Measurements from ENCODE around the gene GPC5.

The GPC5 gene

DNA sequence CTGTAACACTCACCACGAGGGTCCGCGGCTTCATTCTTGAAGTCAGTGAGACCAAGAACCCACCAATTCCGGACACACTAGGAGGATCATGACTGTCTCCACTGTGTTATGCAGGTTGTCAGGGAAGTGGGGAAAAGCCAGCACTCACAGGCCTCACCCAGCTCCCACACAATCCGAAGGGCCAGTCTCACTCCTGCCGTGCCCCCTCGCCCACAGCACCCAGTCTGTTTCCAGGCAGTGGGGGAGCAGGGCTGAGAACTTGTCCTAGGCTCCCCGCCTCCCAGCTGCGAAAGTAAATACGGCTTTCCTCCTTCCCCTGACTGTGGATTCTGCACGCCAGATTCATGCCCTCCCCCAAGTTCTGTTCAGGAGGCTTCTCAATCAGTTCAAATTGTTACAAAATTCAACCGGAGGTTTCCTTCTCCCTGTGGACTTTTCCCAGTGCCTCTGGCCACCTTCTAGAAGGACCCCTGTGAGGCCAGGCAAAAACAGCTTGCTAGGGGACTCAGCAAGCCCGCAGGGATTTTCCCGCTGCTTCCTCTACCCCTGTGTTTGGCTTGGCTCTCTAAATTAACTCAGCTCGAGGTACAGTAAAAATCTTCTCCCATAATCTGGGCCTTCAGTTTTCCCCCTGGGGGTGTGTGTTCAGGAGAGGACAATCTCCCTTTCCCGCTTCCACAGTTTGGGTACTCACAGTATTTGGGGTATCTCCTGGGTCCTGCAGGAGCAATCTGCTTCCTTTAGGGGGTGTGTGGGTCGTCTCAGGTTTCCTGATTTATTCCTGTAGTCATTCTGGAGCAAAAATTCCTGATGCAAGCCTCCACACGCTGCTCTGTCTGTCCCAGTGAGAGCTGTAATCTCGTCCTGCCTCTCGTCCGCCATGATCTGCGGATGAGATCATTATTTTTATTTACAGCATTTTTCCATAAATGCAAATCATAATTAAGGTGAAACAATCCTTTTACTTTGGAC, 899.8 kb downstream of the GPC5 start:
- no peak for DNase-seq

GRCh38 chr13:92300651-92301050, 902.2 kb downstream of the GPC5 start:
- no peak for DNase-seq

DNA sequence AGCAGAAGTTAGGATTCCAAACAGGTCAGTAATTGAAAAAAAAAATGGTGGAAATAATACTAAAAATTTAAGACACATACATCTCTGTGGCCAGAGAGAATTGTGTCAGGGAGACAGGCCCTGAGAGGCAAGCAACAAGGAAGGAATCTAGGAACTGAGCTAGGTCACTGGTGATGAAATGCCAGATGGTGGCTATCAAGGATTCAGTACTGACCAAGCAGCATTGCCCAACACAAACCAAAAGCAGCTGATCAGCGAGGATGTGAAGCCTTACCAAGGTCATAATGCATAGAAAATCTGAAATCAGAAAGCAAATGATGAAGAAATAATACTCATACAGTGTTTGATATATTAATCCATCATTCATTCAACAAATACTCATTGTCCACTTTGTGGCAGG, 905.0 kb downstream of the GPC5 start:
- DNase-seq: no peak

DNA sequence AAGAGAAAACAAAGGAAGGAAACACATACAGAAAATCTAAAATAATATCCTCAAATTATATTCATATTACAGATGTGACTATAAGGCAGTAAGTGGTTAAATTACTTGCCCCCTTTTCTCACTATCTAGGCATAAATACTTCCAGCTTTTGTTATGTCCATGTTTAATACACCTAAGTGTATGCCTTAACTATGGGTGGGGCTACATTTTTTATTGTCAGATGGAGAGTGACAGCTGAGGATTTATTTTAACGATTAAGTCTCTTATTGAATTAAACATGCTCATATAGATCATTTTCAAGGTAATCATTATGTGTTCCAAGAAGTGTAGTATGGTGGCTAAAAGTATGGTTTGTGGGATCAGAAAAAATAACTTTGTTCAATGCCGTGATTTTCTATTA, 909.3 kb downstream of the GPC5 start:
- DNase-seq: no peak

GRCh38 chr13:92312823-92313222, 914.4 kb downstream of the GPC5 start:
- DNase-seq: no peak

DNA sequence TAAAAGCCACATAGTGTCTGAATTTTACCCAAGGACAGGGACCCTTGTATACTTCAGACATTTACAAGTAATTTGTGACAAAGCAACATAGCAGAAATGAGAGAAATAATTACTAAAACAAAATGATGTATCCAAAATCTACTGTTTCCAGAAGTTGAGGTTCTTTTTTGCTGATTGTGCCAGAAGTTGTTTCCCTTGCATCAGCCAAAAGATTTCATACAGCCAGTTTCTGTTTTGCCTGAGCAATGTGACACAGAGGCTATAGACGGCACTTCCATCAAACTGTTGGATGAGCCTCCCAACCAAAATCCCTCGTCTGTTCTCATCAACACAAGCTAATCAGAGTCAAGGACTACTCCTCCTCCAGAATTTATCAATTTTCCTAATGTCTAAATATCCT, 915.0 kb downstream of the GPC5 start:
- no peak for DNase-seq

GRCh38 chr13:92315265-92315664, 916.8 kb downstream of the GPC5 start:
- DNase-seq: no peak

- no peak for DNase-seq
Observed at GRCh38 chr13:92316030-92316429, 917.6 kb downstream of the GPC5 start.

DNA sequence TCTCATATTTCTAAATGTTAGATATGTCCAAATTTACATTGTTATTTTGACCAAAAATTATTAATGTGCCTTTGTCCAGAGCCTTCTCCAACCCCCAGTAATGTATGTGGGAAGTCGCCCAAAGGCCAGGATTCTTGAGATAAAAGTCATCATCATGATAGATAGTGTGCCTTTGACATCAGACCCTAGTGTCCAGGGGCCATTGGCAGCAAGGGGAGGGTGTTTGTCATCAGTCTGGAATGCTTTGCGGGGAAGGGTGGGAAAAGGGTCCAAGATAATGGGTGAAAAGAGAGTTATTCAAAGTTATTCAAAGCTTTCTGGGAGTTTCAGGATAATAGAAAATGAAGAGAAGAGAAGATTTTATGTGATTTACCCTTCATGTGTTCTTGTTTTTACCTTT, 918.6 kb downstream of the GPC5 start:
- no peak for DNase-seq

DNA sequence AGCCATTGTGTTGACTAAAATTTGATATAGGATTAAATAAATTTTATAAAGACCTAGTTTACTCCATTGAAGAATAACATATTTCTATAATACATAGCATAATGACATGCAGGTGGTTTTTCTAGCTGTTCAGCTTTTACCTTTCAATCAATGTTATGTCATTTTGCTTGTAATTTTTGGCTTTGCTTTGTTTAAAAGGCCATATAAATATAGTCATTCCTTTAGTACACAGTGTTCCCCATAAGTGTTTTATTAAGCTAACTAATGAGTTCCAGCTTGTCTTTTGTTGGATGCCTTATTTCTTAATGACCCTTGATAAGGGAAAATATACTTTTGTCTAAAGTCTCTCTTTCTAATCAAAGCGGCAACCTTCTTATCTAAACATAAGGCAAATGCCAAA, 921.9 kb downstream of the GPC5 start:
- DNase-seq: no peak

DNA sequence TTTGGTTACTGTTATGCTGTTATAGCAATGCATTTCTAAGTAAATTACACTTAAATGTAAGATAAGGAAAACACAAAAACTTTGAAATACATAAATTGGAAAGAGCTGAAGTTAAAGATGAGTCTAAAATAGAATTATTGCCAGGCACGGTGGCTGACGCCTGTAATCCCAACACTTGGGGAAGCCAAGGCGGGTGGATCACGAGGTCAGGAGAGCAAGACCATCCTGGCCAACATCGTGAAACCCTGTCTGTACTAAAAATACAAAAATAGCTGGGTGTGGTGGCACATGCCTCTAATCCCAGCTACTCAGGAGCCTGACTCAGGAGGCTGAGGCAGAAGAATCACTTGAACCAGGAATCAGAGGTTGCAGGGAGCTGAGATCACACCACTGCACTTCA, 922.8 kb downstream of the GPC5 start:
- no peak for DNase-seq

GRCh38 chr13:92345627-92346026, 947.2 kb downstream of the GPC5 start:
- no peak for DNase-seq

DNA sequence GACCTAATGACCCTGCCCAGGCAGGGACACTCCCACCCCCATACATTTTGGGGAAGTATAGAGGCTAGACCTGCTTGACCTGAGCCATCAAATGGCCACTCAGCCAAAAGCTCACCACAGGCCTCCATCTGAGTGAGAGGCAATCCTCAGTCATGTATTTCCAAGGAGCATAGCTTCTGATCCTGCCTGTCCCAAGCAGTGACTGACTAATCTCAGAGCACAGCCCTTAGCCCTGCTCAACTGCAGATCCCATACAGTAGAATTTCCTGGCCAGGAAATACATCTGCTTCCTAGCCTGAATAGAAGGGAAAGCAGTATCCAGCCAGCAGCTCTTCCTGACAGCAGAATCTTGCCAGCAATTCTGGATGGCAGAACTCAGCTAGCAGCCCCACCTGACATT, 947.6 kb downstream of the GPC5 start:
- DNase-seq: no peak

- DNase-seq: no peak
Observed at GRCh38 chr13:92354583-92354982, 956.2 kb downstream of the GPC5 start.

DNA sequence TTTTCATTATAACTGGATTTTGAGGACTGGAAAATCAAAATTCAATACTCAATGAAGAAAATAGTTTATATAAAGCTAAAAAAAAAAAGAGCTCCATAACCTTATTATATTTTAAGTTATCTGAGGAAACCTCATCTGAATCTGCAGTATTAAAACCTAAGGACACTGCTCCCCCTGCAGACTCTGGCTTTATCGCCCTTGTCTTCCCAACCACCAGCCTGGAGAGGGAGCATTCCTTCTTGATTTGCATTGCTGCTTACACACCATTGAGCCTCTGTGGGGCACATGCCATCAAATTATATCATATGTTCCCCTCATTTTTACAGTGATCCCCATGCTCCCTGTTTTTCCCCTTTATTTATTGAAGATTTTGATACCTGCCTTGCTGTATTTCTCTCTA, 956.8 kb downstream of the GPC5 start:
- DNase-seq: no peak

GRCh38 chr13:92362717-92363116, 964.3 kb downstream of the GPC5 start:
- DNase-seq: no peak

- no peak for DNase-seq
Observed at GRCh38 chr13:92365904-92366303, 967.5 kb downstream of the GPC5 start.

DNA sequence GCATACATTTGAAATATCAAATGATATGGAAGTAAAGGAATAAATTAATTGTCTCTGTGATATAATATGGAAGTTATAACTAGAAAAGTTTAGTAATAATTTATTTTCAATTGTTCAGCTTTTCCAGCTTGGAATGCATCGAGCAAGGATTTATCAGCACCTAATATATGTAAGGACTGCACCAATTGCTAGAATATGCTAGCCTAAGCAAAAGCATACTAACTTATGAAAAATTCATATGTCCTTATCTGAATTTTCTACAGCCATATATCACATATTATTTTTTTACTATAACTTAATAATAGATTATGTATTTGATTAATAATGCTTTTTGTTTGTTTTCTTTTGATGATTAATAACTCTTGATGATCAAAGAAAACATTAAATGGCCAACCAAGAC, 979.0 kb downstream of the GPC5 start:
- DNase-seq: no peak

GRCh38 chr13:92379371-92379770, 981.0 kb downstream of the GPC5 start:
- DNase-seq: no peak

GRCh38 chr13:92384410-92384809, 986.0 kb downstream of the GPC5 start:
- no peak for DNase-seq

GRCh38 chr13:92387245-92387644, 988.8 kb downstream of the GPC5 start:
- DNase-seq: no peak

GRCh38 chr13:92390217-92390616, 991.8 kb downstream of the GPC5 start:
- no peak for DNase-seq

- DNase-seq: no peak
Observed at GRCh38 chr13:92403606-92404005, 1005.2 kb downstream of the GPC5 start.

DNA sequence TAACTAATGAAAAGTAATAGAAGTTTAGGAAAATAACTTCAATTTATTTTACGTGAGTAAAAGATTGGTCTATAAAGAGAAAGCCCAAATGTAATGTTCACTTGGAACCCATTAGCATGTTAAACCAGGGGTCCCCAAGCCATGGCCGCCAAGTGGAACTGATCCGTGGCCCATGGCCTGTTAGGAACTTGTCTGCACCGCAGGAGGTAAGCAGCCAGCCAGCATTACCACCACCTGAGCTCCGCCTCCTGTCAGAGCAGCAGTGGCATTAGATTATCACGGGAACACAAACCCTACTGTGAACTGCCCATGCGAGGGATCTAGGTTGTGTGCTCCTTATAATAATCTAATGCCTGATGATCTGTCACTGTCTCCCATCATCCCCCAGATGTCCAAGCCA, 1009.4 kb downstream of the GPC5 start:
- DNase-seq: no peak

GRCh38 chr13:92412481-92412880, 1014.1 kb downstream of the GPC5 start:
- no peak for DNase-seq

All from suppressor macrophage (primary cell).